ENCODE data around the gene GABBR2. TPM values are rescaled to one million over a fixed set of nuclear protein-coding genes. Genes with fewer than 3 reads are reported as not detected.

Gene GABBR2
- total and polyA plus RNA-seq, 2 donors = 0.14 TPM

DNA sequence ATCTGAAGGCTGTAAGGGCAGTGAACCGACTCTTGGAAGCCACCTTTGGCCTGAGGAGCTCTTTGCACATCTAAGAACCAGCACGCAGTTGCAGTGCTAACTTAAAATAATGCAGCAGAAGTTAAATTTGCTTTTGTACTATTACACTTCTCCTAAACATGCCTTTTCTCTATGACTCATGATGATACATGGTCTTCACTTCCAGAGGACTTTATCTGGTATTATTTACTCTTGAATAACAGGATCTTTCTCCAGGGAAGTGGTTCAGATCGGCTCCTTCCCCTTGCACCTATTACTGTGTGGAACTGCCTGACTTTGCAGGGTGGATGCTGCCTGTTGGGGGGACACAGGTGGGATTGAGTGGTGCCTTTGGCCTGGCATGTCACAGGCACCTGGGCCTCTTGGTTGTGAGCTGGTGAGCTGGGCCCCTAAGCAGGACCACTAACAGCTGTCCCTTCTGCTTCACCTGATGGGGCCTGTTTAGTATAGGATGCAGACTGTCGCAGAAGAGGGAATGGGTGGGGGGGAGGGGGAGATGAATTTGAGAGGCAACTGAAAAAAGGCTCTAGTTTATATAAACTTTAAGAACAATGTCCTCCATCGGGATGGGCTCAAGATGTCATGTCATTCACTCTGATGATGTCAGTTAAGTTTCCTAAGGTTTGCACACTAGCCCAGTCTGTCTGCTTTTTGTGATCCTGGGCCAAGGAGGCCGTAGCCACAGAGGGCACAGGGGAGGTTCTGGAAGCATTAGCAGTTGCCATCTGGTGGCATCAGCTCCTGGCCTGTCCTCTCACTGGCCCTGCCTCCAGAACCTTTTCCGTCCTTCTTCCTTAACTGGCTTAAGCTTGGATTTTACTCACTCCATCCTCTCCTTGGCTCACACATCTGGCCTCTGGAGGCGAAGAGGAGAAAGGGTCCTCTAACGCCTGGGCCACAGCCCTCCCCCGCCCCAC is 33.9 kb upstream of the GABBR2 start:
- Histone ChIP-seq H3K36me3 (ENCODE audit: control insufficient read depth in 2 of 2, insufficient read depth in 2 of 2, low read length in 1 of 2) (no peaks in the 10 kb centered on the region), H3K9me3 (ENCODE audit: control insufficient read depth in 2 of 2, insufficient read depth in 1 of 2, low read length in 1 of 2) (no peaks in the 10 kb centered on the region), H3K27me3 (ENCODE audit: control insufficient read depth in 2 of 2, insufficient read depth in 1 of 2, low read length in 1 of 2) (no peaks in the 10 kb centered on the region), H3K4me1 (ENCODE audit: control insufficient read depth in 2 of 2, insufficient read depth in 2 of 2, low read length in 2 of 2) (no peaks in the 10 kb centered on the region), H3K27ac (ENCODE audit: low read depth in 1 of 2, low read length in 1 of 2) (no peak overlapping the region), H3K4me3 (ENCODE audit: low read length in 2 of 2) (no peak overlapping the region)
- DNase-seq (ENCODE audit: low read depth in 6 of 9, low spot score in 9 of 9) = no peak
- 87% methylated on average over 10 of the region's 10 CpGs for WGBS

DNA sequence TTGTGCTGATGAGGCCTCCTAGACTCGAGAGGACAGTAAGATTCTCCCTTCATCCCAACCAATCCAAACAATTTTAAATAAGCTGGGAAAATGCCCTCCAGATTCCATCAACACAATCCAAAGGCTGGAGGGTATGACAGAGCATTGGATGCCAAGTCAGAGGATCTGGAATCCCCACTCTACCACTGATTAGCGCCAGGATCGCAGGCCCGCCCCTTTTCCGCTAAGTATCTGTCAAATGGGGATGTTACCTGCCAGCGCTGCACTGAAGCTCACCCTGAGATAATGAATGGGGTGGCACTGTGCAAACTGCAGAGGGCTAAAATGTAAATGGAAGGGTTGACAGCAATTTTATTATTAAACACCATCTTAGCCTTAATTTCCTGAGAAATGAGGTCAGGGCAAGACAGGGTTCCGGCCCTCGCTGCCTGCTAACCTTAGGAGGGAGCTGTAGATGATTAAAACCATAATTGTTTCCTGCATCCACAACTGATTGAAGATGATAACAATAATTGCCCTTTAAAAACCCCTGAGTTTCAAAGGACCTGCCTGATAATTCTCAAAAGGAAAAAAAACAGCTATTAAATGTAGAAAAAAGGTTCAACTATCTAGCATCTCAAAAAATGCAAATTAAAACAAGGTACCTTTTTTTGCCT is 31.6 kb upstream of the GABBR2 start:
- H3K27me3 ChIP-seq (ENCODE audit: control insufficient read depth in 2 of 2, insufficient read depth in 1 of 2, low read length in 1 of 2) = no peaks in the 10 kb centered on the region
- no peaks in the 10 kb centered on the region for H3K9me3 ChIP-seq (ENCODE audit: control insufficient read depth in 2 of 2, insufficient read depth in 1 of 2, low read length in 1 of 2)
- H3K27ac ChIP-seq (ENCODE audit: low read depth in 1 of 2, low read length in 1 of 2) = no peak overlapping the region
- no peak for DNase-seq (ENCODE audit: low read depth in 6 of 9, low spot score in 9 of 9)
- H3K36me3 ChIP-seq (ENCODE audit: control insufficient read depth in 2 of 2, insufficient read depth in 2 of 2, low read length in 1 of 2) = peaks cover 0 to 6% of the 10 kb centered on the region in 2 donors
- H3K4me3 ChIP-seq (ENCODE audit: low read length in 2 of 2) = no peak overlapping the region
- H3K4me1 ChIP-seq (ENCODE audit: control insufficient read depth in 2 of 2, insufficient read depth in 2 of 2, low read length in 2 of 2) = no peaks in the 10 kb centered on the region
- 92% methylated on average over 8 of the region's 8 CpGs for WGBS

- no peak for DNase-seq (ENCODE audit: low read depth in 6 of 9, low spot score in 9 of 9)
- 98% methylated on average over 3 of the region's 3 CpGs for WGBS
- no peaks in the 10 kb centered on the region for H3K9me3 ChIP-seq (ENCODE audit: control insufficient read depth in 2 of 2, insufficient read depth in 1 of 2, low read length in 1 of 2)
- H3K27ac ChIP-seq (ENCODE audit: low read depth in 1 of 2, low read length in 1 of 2) = no peak overlapping the region
- H3K4me1 ChIP-seq (ENCODE audit: control insufficient read depth in 2 of 2, insufficient read depth in 2 of 2, low read length in 2 of 2) = no peaks in the 10 kb centered on the region
- H3K36me3 ChIP-seq (ENCODE audit: control insufficient read depth in 2 of 2, insufficient read depth in 2 of 2, low read length in 1 of 2) = peaks cover 0 to 6% of the 10 kb centered on the region in 2 donors
- H3K4me3 ChIP-seq (ENCODE audit: low read length in 2 of 2) = no peak overlapping the region
- H3K27me3 ChIP-seq (ENCODE audit: control insufficient read depth in 2 of 2, insufficient read depth in 1 of 2, low read length in 1 of 2) = no peaks in the 10 kb centered on the region
Measured at GRCh38 chr9:98738741-98739140, 30.0 kb upstream of the GABBR2 start.

DNA sequence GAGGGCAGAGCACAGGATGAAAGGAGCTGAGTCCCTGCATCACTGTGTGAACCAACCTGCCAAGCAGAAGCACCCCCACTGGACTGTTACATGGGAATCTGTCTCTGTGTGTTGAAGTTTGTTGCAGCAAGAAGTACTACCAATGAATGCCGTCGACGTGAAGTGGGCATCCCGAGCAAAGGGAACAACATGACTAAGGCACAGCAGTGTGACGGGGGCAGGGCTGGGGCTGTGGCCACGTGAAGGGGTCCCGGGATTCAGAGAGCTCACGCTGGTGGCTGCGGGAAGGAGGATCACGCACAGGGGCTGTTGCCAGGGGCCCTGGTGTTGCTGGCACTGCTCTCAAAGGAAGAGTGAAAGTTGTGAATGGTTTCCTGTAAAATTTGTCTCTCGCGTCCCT is 27.5 kb upstream of the GABBR2 start:
- no peaks in the 10 kb centered on the region for H3K9me3 ChIP-seq (ENCODE audit: control insufficient read depth in 2 of 2, insufficient read depth in 1 of 2, low read length in 1 of 2)
- no peak for DNase-seq (ENCODE audit: low read depth in 6 of 9, low spot score in 9 of 9)
- H3K4me1 ChIP-seq (ENCODE audit: control insufficient read depth in 2 of 2, insufficient read depth in 2 of 2, low read length in 2 of 2) = no peaks in the 10 kb centered on the region
- 97% methylated on average over 12 of the region's 12 CpGs for WGBS
- peaks cover 0 to 6% of the 10 kb centered on the region in 2 donors for H3K36me3 ChIP-seq (ENCODE audit: control insufficient read depth in 2 of 2, insufficient read depth in 2 of 2, low read length in 1 of 2)
- H3K27ac ChIP-seq (ENCODE audit: low read depth in 1 of 2, low read length in 1 of 2) = no peak overlapping the region
- H3K27me3 ChIP-seq (ENCODE audit: control insufficient read depth in 2 of 2, insufficient read depth in 1 of 2, low read length in 1 of 2) = no peaks in the 10 kb centered on the region
- no peak overlapping the region for H3K4me3 ChIP-seq (ENCODE audit: low read length in 2 of 2)

DNA sequence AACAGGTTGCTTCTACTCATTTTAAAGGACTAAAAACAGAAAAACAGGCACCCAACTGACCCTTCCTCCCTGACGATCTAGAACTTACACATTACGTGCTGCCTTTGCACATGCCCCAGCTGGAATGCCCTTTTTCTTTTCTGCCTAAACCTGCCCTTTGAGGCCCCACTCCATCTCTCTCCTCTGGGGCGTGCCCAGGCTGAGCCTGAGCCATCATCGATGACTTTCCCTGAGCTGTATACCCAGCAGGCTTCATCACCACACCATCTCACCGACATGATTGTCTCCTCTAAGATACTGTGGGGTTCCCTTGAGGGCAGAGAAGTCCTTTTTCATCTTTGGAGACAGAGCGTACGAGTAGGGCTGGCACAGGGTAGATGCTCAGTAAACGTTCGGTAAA is 24.1 kb upstream of the GABBR2 start:
- no peak for DNase-seq (ENCODE audit: low read depth in 6 of 9, low spot score in 9 of 9)
- Histone ChIP-seq H3K36me3 (ENCODE audit: control insufficient read depth in 2 of 2, insufficient read depth in 2 of 2, low read length in 1 of 2) (peaks cover 0 to 6% of the 10 kb centered on the region in 2 donors), H3K4me1 (ENCODE audit: control insufficient read depth in 2 of 2, insufficient read depth in 2 of 2, low read length in 2 of 2) (no peaks in the 10 kb centered on the region), H3K27ac (ENCODE audit: low read depth in 1 of 2, low read length in 1 of 2) (no peak overlapping the region), H3K9me3 (ENCODE audit: control insufficient read depth in 2 of 2, insufficient read depth in 1 of 2, low read length in 1 of 2) (no peaks in the 10 kb centered on the region), H3K4me3 (ENCODE audit: low read length in 2 of 2) (no peak overlapping the region), H3K27me3 (ENCODE audit: control insufficient read depth in 2 of 2, insufficient read depth in 1 of 2, low read length in 1 of 2) (no peaks in the 10 kb centered on the region)
- WGBS = 96% methylated on average over 9 of the region's 9 CpGs

DNA sequence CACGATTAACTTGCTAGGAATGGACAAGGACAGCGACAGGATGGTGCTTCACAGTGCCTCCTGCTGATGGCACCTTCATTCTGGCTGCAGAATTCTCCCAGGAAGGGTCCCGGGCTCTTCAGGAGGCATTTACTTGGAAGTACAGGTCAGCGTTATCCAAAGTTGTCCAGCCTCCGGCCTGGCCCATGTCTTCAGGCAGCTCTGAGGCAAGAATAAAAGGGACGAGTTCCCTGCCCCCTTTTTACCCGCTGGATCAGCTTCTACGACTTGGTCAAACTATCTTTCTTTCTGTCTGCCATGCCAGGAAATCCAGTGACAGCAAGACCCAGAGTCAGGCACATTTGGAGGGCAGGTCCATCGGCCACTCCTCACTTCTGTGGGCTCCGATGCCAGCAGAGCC is 23.4 kb upstream of the GABBR2 start:
- peaks cover 0 to 6% of the 10 kb centered on the region in 2 donors for H3K36me3 ChIP-seq (ENCODE audit: control insufficient read depth in 2 of 2, insufficient read depth in 2 of 2, low read length in 1 of 2)
- H3K4me1 ChIP-seq (ENCODE audit: control insufficient read depth in 2 of 2, insufficient read depth in 2 of 2, low read length in 2 of 2) = no peaks in the 10 kb centered on the region
- H3K27ac ChIP-seq (ENCODE audit: low read depth in 1 of 2, low read length in 1 of 2) = no peak overlapping the region
- no peak for DNase-seq (ENCODE audit: low read depth in 6 of 9, low spot score in 9 of 9)
- no peak overlapping the region for H3K4me3 ChIP-seq (ENCODE audit: low read length in 2 of 2)
- H3K27me3 ChIP-seq (ENCODE audit: control insufficient read depth in 2 of 2, insufficient read depth in 1 of 2, low read length in 1 of 2) = no peaks in the 10 kb centered on the region
- 95% methylated on average over 10 of the region's 10 CpGs for WGBS
- H3K9me3 ChIP-seq (ENCODE audit: control insufficient read depth in 2 of 2, insufficient read depth in 1 of 2, low read length in 1 of 2) = no peaks in the 10 kb centered on the region

DNA sequence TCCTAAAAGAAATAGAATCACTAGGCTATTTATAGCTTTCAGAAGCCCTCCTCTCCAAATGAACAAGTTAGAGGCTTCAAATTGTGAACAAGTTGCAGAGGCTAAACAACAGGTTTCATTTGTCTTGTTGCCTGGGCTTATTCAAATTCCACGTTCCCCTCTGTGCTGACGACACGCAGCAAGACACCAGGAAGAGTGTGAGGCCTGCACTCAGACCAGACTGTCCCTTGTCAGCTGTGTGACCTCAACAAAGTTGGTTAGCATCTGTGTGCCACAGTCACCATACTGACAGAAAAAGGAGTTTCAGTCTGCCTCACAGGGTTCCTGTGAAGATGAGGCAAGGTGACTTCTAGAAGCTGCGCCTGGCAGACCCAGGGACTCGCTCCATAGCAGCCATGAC is 22.1 kb upstream of the GABBR2 start:
- Histone ChIP-seq H3K4me1 (ENCODE audit: control insufficient read depth in 2 of 2, insufficient read depth in 2 of 2, low read length in 2 of 2) (no peaks in the 10 kb centered on the region), H3K36me3 (ENCODE audit: control insufficient read depth in 2 of 2, insufficient read depth in 2 of 2, low read length in 1 of 2) (peaks cover 0 to 4% of the 10 kb centered on the region in 2 donors), H3K9me3 (ENCODE audit: control insufficient read depth in 2 of 2, insufficient read depth in 1 of 2, low read length in 1 of 2) (no peaks in the 10 kb centered on the region), H3K4me3 (ENCODE audit: low read length in 2 of 2) (no peak overlapping the region), H3K27me3 (ENCODE audit: control insufficient read depth in 2 of 2, insufficient read depth in 1 of 2, low read length in 1 of 2) (no peaks in the 10 kb centered on the region), H3K27ac (ENCODE audit: low read depth in 1 of 2, low read length in 1 of 2) (no peak overlapping the region)
- 96% methylated on average over 5 of the region's 5 CpGs for WGBS
- no peak for DNase-seq (ENCODE audit: low read depth in 6 of 9, low spot score in 9 of 9)

DNA sequence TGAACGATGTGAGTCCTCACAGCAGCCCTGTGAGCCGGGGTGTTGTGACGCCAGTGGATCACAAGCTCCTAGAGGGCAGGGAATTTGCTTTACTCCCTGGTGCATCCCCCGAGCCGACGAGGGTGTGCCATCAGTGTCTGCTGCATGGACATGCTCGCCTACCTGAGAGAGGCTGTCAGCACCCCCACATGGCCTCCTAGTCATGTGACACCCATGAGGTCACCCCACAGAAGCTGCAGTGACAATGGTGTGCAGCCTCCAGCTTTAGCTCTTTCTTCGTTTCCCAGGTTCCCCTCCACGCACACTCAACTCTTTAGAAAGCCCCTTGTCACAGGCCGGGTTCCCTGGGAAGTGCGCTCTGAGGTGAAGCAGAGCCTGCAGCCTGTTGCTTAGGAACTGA is 19.8 kb upstream of the GABBR2 start:
- Histone ChIP-seq H3K4me1 (ENCODE audit: control insufficient read depth in 2 of 2, insufficient read depth in 2 of 2, low read length in 2 of 2) (no peaks in the 10 kb centered on the region), H3K9me3 (ENCODE audit: control insufficient read depth in 2 of 2, insufficient read depth in 1 of 2, low read length in 1 of 2) (no peaks in the 10 kb centered on the region), H3K27ac (ENCODE audit: low read depth in 1 of 2, low read length in 1 of 2) (no peak overlapping the region), H3K36me3 (ENCODE audit: control insufficient read depth in 2 of 2, insufficient read depth in 2 of 2, low read length in 1 of 2) (no peaks in the 10 kb centered on the region), H3K4me3 (ENCODE audit: low read length in 2 of 2) (no peak overlapping the region), H3K27me3 (ENCODE audit: control insufficient read depth in 2 of 2, insufficient read depth in 1 of 2, low read length in 1 of 2) (peaks cover 0 to 4% of the 10 kb centered on the region in 2 donors)
- no peak for DNase-seq (ENCODE audit: low read depth in 6 of 9, low spot score in 9 of 9)
- WGBS = 91% methylated on average over 11 of the region's 11 CpGs

DNA sequence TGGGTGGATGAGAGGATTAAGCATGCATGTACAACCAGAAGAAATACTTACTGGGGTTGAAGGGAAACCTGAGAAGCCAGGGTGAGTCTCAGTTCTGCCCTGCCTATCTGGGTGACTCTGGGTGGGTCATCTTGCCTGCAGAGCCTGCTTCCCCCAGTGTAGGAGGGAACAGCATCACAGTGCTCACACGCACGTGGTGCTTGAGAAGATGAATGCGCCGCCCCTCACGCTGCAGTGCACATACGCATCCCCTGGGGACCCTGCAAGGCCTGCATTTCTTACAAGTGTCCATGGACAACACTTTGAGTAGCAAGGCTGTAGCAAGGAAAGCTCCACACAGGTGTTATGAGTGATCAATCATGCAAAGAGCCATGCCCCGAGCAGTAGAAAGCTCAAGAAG is 18.7 kb upstream of the GABBR2 start:
- H3K27ac ChIP-seq (ENCODE audit: low read depth in 1 of 2, low read length in 1 of 2) = no peak overlapping the region
- no peaks in the 10 kb centered on the region for H3K9me3 ChIP-seq (ENCODE audit: control insufficient read depth in 2 of 2, insufficient read depth in 1 of 2, low read length in 1 of 2)
- no peaks in the 10 kb centered on the region for H3K36me3 ChIP-seq (ENCODE audit: control insufficient read depth in 2 of 2, insufficient read depth in 2 of 2, low read length in 1 of 2)
- no peaks in the 10 kb centered on the region for H3K4me1 ChIP-seq (ENCODE audit: control insufficient read depth in 2 of 2, insufficient read depth in 2 of 2, low read length in 2 of 2)
- WGBS = 78% methylated on average over 7 of the region's 7 CpGs
- no peak overlapping the region for H3K4me3 ChIP-seq (ENCODE audit: low read length in 2 of 2)
- peaks cover 0 to 4% of the 10 kb centered on the region in 2 donors for H3K27me3 ChIP-seq (ENCODE audit: control insufficient read depth in 2 of 2, insufficient read depth in 1 of 2, low read length in 1 of 2)
- DNase-seq (ENCODE audit: low read depth in 6 of 9, low spot score in 9 of 9) = no peak
